Smooth muscle cell (in vitro differentiated cells): ENCODE data around the gene LZTFL1. TPM values are rescaled to one million over a fixed set of nuclear protein-coding genes. Genes with fewer than 3 reads are reported as not detected.

ENCODE experiments used
- DNase-seq: peaks from one replicate; lab custom pipeline; 2025; ENCODE audit not compliant: unreplicated experiment; lab: John Stamatoyannopoulos, UW
- H2AFZ ChIP-seq: fragments of 200-600 bp; sonication (generic); 2 replicates; pipeline ENCODE4 v1.6.0; 2016; ENCODE audit warnings: antibody characterized with exemption, low read depth, mild to moderate bottlenecking
- H3F3A ChIP-seq: fragments of 200-600 bp; sonication (generic); 2 replicates; pipeline ENCODE4 v1.6.0; 2017; ENCODE audit warnings: antibody characterized with exemption, low read depth
- H3K27ac ChIP-seq: fragments of 200-600 bp; sonication (generic); 2 replicates; pipeline ENCODE4 v1.5.1; 2016; ENCODE audit warnings: low read depth, mild to moderate bottlenecking
- H3K27me3 ChIP-seq: fragments of 200-600 bp; sonication (generic); 2 replicates; pipeline ENCODE4 v1.6.1; 2016; ENCODE audit warnings: low read depth, mild to moderate bottlenecking
- H3K36me3 ChIP-seq: fragments of 200-600 bp; sonication (generic); 2 replicates; pipeline ENCODE4 v1.5.1; 2016; ENCODE audit warnings: low read depth
- H3K4me1 ChIP-seq: fragments of 200-600 bp; sonication (generic); 2 replicates; pipeline ENCODE4 v1.5.1; 2016; ENCODE audit warnings: low read depth
- H3K4me2 ChIP-seq: fragments of 200-600 bp; sonication (generic); 2 replicates; pipeline ENCODE4 v1.6.0; 2016; ENCODE audit warnings: mild to moderate bottlenecking
- H3K4me3 ChIP-seq: fragments of 200-600 bp; sonication (generic); 2 replicates; pipeline ENCODE4 v1.5.1; 2016; ENCODE audit warnings: mild to moderate bottlenecking
- H3K79me2 ChIP-seq: fragments of 200-600 bp; sonication (generic); 2 replicates; pipeline ENCODE4 v1.6.0; 2016; ENCODE audit warnings: low read depth, mild to moderate bottlenecking
- H3K9ac ChIP-seq: fragments of 200-600 bp; sonication (generic); 2 replicates; pipeline ENCODE4 v1.6.0; 2016; ENCODE audit warnings: low read depth
- H3K9me3 ChIP-seq: fragments of 200-600 bp; sonication (generic); replicated peaks from 2 replicates; pipeline ENCODE4 v1.5.1; 2016; ENCODE audit warnings: low read depth
- H4K20me1 ChIP-seq: fragments of 200-600 bp; sonication (generic); 2 replicates; pipeline ENCODE4 v1.6.0; 2016; ENCODE audit warnings: low read depth
- CTCF ChIP-seq: fragments of 200-600 bp; sonication (generic); IDR thresholded peaks from 2 replicates; pipeline ENCODE4 v1.5.1; 2017; ENCODE audit warnings: borderline replicate concordance, mild to moderate bottlenecking, antibody characterized with exemption; ENCODE audit not compliant: insufficient read depth, poor library complexity, severe bottlenecking
- WGBS: methylation state at CpG from one replicate; pipeline ENCODE4 v1.1.7; 2016; ENCODE audit warnings: low lambda C conversion rate; 5-methylcytosine and 5-hydroxymethylcytosine counted together
- polyA plus RNA-seq: library from polyadenylated mRNA; unstranded; fragments of >200 nt; fragmentation: Nextera tagmentation; extraction: Ambion mirVana; gene quantifications from 2 replicates; pipeline ENCODE4 v1.2.1, GENCODE V29; 2016
- total RNA-seq: library from RNA; depleted of rRNA; stranded (reverse); fragments of >200 nt; gene quantifications from 2 replicates; pipeline ENCODE4 v1.2.3, GENCODE V29; 2014

The LZTFL1 gene
- total and polyA plus RNA-seq, 2 experiments from 2014 or later: 8.6 to 29.4 TPM

- H3K27ac ChIP-seq: no peak overlapping the region
- no peaks in the 10 kb centered on the region for H3K27me3 ChIP-seq
- no peak overlapping the region for H3K9ac ChIP-seq
- no peaks in the 10 kb centered on the region for H3K4me1 ChIP-seq
- H4K20me1 ChIP-seq: no peaks in the 10 kb centered on the region
- H3K4me2 ChIP-seq: no peak overlapping the region
- no peaks in the 10 kb centered on the region for H3K79me2 ChIP-seq
- no peak overlapping the region for H3K4me3 ChIP-seq
- H2AFZ ChIP-seq: no peak overlapping the region
- no peaks in the 10 kb centered on the region for H3K9me3 ChIP-seq
- 91% methylated on average over 2 of the region's 2 CpGs for WGBS
- no peak for TF ChIP-seq CTCF
- H3K36me3 ChIP-seq: peaks cover 19% of the 10 kb centered on the region
- no peak for DNase-seq
- H3F3A ChIP-seq: no peaks in the 10 kb centered on the region
Observed at GRCh38 chr3:45826321-45826720, 15.6 kb downstream of the LZTFL1 start.

- Histone ChIP-seq H3K9me3 (no peaks in the 10 kb centered on the region), H4K20me1 (no peaks in the 10 kb centered on the region), H2AFZ (no peak overlapping the region), H3K4me1 (no peaks in the 10 kb centered on the region), H3K79me2 (no peaks in the 10 kb centered on the region), H3K4me2 (no peak overlapping the region), H3K27me3 (no peaks in the 10 kb centered on the region), H3K36me3 (peaks cover 12% of the 10 kb centered on the region), H3K9ac (no peak overlapping the region), H3K27ac (no peak overlapping the region), H3K4me3 (no peak overlapping the region), H3F3A (no peaks in the 10 kb centered on the region)
- WGBS: 93% methylated on average over 1 of the region's 1 CpG
- no peak for TF ChIP-seq CTCF
- no peak for DNase-seq
Observed at GRCh38 chr3:45821127-45821526, 20.8 kb downstream of the LZTFL1 start.

GRCh38 chr3:45819543-45819942 is 22.4 kb downstream of the LZTFL1 start:
- no peak overlapping the region for H3K4me3 ChIP-seq
- no peaks in the 10 kb centered on the region for H3K79me2 ChIP-seq
- DNase-seq: no peak
- 79% methylated on average over 2 of the region's 2 CpGs for WGBS
- H3K4me1 ChIP-seq: no peaks in the 10 kb centered on the region
- H3K36me3 ChIP-seq: peaks cover 4% of the 10 kb centered on the region
- H3K4me2 ChIP-seq: no peak overlapping the region
- H3K27ac ChIP-seq: no peak overlapping the region
- no peaks in the 10 kb centered on the region for H3F3A ChIP-seq
- H3K9ac ChIP-seq: no peak overlapping the region
- H3K27me3 ChIP-seq: no peaks in the 10 kb centered on the region
- no peaks in the 10 kb centered on the region for H3K9me3 ChIP-seq
- H2AFZ ChIP-seq: no peak overlapping the region
- no peaks in the 10 kb centered on the region for H4K20me1 ChIP-seq
- TF ChIP-seq CTCF: no peak

- 34% methylated on average over 4 of the region's 4 CpGs for WGBS
- no peak for TF ChIP-seq CTCF
- Histone ChIP-seq H3K4me2 (peak overlapping the region; percentile 63), H2AFZ (no peak overlapping the region), H3F3A (no peaks in the 10 kb centered on the region), H3K9me3 (no peaks in the 10 kb centered on the region), H3K4me1 (no peaks in the 10 kb centered on the region), H3K36me3 (no peaks in the 10 kb centered on the region), H3K4me3 (no peak overlapping the region), H4K20me1 (no peaks in the 10 kb centered on the region), H3K79me2 (no peaks in the 10 kb centered on the region), H3K9ac (no peak overlapping the region), H3K27ac (peak overlapping the region; percentile 85), H3K27me3 (no peaks in the 10 kb centered on the region)
- no peak for DNase-seq
Observed at GRCh38 chr3:45817831-45818522, 23.9 kb downstream of the LZTFL1 start.
